ENCODE data around the gene SULT4A1.
A peak's percentile ranks its signal among the peaks of the same experiment; 100 is the strongest.

SULT4A1 gene

DNA sequence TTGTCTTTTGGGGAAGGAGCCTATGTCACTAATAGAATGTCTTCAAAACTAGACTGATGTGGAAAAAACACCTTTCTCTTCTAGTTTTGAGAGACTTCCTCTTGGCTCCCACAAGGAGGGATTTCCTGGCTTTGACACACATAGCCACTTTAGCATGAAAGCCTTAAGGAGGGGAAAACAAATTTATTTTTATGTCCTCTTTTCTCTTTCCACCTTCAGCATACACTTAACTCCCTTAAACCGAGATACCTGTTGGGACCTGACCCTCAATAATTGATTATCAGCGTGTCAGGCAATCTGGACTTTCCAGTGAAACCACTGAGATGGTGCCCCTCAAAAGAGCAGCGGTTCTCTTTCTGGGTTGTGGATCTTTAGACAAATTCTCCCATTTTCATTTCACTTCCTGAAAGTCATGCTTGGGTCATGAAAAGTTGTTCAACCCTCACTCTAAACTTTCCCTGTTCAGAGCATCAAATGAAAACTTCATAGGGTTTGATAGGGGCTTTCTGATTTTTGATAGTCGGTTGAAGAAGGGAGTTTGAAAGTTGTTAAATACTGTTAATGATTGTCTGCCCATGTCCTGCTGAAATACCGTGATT, 59.3 kb downstream of the SULT4A1 start:
- no peak for DNase-seq (ENCODE audit: low read depth)

DNA sequence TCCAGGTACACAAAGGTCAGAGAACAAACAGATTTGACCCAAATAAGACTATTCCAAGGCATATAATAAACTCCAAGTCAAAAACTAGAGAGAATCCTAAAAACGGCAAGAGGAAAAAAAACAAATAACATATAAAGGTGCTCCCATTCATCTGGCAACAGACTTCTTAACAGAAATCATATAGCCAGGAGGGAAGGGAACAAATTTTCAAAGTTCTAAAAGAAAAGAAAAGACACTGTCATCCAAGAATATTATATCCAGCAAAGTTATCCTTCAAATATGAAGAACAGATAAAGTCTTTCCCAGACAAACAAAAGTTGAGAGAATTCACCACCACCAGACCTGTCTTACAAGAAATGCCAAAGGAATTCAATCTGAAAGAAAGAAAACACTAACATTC, 61.3 kb downstream of the SULT4A1 start:
- DNase-seq (ENCODE audit: low read depth): no peak

DNA sequence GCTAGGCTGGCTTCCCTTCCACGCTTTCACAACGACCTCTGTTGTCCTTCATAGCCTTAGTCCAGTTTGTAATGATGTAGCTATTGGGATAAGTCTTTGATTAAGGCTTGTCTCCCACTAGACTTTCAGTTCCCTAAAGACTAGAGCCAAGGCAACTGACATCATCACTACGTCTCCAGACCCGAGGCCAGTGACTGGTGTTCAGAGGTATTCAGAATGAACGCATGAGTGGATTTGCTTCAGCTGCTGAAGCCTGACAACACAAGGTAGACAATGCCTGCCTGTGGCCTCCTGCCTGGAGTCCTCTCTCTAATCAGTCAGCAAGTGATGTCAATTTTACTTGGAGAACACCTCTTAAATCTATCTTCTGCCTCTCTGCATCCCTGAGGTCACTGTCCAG, 63.8 kb downstream of the SULT4A1 start:
- DNase-seq (ENCODE audit: low read depth): no peak

DNA sequence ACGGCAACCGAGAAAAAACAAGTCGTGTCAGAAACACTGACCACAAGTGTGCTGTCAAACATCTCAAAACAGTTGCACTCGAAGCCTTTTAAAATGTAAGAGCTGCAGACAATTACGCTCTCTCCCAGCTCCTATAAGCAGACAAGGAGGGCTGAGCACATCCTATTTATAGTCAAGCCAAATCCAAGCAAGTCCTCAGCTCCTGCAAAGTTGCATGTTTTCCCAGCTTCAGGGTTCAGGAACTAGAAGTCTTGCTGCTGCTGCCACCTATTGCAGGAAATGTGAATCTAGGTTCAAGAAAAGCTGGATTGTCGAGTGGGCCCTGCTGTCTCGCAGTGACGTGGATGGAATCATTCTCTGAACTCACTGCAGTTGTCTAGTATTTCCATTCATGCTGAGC, 65.7 kb downstream of the SULT4A1 start:
- peak; percentile 28 for DNase-seq (ENCODE audit: low read depth)

DNA sequence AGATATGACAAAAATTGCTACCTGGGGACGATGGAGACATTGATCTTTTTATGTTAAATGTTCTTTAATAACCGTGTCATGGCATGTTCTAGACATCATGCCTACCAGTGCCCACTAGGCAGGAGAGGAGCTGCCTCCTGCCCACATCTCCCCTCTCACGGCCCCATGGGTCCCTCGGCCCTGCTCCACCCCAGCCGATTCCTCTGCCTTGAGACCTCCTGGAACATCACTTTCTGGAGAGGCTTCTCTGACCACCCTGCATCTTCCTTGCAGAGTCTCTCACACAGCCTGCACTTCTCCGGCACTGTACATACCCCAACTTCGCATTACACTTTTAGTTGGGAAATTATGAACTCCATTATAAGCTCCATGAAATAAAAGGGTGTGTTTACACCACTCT, 67.0 kb downstream of the SULT4A1 start:
- no peak for DNase-seq (ENCODE audit: low read depth)

DNA sequence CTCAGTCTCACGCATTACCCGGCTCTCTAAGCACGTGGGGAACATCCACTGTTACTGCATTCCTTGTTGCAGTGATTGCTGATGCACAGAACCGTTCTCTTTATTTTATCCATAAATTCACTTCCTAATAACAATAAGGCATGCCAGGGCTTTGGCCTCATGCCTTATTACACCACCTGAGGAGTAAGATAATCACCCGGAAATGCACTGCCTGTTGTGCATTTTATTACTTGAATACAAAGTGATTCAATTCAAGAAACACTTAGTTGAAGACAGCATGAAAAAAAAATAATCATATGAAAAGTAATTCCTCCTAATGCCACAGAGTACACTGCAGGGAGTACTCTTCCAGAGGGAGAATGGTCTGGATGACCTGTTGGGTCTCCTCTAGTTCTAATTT, 69.4 kb downstream of the SULT4A1 start:
- DNase-seq (ENCODE audit: low read depth): no peak

DNA sequence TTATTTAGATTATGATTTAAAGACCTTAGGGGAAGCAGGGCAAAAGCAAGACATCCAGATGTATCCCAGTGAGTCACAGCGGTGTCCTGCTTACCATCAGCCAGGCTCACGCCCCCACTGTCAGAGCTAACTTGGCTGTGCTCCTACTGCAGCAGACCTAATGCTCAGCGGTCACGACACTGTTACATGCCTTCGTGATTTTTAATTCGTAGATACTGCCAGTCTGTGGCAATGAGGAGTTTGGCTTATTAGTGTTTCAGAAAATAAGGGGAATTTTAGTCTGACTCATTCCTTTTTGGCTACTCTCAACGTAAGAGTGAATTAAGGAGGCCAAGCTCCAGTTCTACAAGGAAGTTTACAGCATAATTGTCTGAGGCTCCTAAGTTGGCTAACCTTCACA, 72.9 kb downstream of the SULT4A1 start:
- DNase-seq (ENCODE audit: low read depth): peak; percentile 96

DNA sequence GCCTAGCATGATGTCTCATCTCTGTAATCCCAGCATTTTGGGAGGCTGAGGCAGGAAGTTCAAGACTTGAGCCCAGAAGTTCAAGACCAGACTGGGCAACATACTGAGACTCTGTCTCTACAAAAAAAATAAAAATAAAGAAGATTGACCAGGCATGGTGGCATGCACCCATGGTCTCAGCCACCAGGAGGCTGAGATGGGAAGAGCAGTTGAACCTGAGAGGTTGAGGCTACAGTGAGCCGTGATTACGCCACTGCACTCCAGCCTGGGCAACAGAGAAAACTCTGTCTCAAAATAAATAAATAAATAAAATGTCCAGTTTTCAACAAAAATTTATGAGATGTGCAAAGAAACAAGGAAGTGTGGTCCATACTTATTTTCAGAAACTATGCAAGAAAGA, 78.5 kb downstream of the SULT4A1 start:
- no peak for DNase-seq (ENCODE audit: low read depth)

DNA sequence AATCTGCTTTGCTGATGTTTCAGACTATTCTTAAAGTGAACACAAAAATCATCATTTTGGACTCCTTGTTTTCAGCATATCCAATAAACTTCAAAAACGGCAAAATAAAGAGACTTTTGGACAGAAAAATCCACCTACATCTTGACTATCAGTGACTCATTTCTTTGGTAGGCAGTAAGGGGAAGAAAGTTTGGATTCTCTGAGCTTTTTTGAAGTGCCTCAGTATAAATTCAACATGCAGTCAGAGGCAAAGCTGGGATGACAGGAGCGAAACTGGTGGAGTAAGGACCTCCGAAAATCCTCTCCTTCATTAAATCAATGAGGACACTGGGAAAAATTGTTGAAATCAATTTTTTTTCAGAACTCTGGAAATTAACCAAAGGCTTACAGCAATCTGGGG, 79.9 kb downstream of the SULT4A1 start:
- DNase-seq (ENCODE audit: low read depth): no peak

DNA sequence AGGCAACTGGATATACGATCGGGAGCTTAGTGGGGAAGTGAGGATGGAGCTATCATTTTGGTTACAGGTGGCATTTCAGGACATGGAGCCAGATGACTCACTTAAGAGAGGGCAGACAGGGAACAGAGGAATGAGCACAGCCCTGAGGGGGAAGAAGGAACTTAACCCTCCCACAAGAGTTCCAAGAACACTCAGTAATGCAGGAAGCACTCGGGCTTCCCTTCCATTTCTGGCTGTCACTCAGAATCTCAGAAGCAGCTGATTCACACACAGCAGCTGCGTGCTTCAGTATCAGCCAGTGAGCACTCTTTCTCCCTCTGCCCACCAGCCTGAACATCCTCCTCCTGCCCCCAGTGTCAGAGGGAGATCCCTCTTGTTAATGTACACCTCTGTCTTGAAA, 85.0 kb downstream of the SULT4A1 start:
- DNase-seq (ENCODE audit: low read depth): peak; percentile 48

DNA sequence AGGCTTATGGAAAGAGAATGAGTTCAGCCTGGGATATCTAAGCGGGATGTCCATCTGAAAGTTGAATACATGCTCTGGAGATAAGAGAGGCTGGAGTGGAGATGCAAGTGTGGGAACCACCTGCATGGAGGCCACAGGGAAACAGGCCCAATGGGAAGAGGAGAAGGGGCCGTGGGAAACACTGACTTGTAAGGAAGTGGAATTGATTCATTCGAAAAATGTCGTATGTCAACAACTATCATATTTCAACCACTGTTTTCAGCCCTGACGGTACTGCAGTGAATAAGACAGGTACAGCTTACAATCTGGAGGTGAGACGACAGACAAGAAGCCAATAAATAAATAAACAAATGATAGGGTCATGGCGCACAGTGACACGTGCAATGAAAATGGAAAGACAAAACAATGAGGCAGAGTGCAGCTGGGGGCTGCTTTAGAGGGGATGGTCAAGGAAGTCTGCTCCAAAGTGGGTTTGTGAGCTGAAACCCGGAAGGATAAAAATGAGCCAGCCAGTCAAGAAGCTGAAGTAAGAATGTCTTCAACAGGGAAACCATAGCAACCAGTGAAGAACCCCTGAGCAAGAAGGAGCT, 86.1 kb downstream of the SULT4A1 start:
- no peak for DNase-seq (ENCODE audit: low read depth)
